Activated CD8-positive, alpha-beta memory T cell treated with anti-CD3 and anti-CD28 coated beads, Interleukin-2, amount 50 U/mL, for 24 hours (primary cell): Measurements from ENCODE around the gene KATNA1.
A peak's percentile ranks its signal among the peaks of the same experiment; 100 is the strongest.

Experiments used
- DNase-seq: peaks from one replicate; pipeline ENCODE4 v3.0.0-alpha.2; 2020; ENCODE audit errors: extremely low read depth

Gene KATNA1

DNA sequence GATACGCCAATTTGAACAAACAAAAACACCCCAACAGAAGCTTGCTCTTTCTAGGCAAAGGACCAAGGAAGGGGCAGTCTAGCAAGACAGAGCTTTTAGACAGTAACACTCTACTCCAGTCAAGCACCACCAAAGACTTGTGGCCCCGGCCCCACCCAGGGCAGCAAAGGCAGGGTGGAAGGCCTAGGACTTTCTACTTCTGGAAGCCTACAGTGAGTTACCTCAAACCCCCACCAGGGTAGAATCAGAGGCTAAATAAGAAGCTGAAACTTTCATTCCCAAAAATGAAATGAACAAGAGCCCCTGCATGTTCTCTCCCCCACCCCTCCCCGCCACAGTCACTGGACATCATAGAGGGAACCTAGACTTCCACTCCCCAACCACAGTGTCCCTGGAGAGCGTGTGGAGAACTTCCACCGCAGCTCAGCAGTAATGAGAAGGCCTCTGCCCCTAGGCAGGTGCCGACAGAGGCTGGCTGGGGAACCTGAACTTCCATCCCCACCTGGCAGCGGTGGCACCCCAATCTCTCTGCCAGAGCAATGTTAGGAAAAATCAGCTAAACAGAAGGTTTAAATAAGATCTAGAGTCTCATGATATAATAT is 40.0 kb downstream of the KATNA1 start:
- DNase-seq, result no peak

DNA sequence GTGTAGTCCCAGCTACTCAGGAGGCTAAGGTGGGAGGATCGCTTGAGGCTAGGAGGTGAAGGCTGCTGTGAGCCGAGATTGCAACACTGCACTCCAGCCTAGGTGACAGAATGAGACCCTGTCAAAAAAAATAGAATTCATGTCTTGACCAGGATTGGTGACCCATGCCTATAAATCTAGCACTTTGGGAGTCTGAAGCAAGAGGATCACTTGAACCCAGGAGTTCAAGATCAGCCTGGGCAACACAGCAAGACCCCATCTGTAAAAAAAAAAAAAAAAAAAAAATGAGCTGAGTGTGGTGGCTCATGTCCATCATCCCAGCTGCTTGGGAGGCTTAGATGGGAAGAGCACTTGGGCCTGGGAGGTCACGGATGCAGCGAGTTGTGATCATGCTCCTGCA is 48.0 kb downstream of the KATNA1 start:
- DNase-seq, result no peak

DNA sequence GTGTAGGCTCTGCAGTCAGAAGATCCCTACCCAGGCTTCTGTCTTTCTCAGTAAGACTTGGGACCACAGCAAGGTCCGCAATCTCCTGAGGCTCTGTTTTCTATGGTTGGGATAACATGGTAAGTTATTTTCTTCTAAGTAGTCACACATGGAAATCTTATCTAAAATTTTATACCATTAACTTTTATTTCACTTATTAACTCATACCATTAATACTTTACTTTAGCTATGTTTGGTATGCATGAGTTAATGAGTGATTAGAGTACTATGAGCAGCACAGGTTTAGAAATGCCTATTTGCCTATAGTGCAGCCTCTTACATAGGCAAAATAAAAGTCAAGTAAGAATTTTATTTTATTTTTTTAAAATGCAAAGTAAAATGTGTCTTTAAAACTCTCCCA is 55.1 kb downstream of the KATNA1 start:
- no peak for DNase-seq

DNA sequence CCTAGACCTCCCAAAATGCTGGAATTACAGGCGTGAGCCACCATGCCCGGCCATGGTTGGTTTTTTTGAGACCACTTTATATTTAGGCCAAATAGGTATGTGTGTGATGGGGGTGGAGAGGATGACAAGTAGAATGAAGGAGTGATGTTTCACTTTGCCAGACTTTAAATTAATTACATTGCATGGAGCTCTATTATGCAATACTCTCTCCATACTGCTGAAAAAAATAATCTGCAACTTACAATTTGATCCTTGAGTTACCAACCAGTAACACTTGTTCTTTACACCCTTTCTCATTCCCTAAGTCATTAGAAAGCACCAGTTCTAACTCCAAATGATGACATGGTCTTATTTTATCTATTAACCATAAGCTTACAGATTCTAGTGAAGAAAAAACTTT is 55.5 kb downstream of the KATNA1 start:
- no peak for DNase-seq

DNA sequence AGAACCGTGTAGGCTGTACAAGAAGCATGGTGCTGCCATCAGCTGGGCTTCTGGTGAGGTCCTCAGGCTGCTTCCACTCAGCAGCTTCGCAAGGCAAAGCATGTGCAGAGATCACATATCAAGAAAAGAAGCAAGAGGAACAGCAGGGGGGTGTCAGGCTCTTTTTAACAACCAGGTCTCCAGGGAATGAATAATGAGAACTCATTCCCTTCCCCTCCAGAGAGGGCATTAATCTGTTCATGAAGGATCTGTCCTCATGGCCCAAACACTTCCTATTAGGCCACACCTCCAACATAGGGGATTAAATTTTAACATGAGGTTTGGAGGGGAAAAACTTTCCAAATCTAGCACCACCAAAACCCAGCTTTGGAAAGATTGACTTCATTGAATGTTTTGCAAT is 62.4 kb downstream of the KATNA1 start:
- no peak for DNase-seq

DNA sequence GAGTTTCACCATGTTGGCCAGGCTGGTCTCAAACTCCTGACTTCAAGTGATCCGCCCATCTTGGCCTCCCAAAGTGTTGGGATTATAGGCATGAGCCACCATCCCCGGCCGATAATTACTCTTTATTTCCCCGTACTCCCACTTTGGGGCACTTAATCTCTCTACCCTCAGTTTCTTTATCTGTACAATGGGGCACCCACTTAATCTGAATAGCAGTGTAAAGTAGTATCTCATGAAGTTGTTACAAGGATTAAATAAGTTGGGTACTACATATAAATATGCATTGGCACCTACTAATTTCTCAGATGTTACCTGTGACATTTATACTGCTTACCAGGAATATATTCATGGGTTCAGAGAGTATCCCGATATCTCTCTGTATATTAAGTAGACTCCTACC is 67.2 kb downstream of the KATNA1 start:
- DNase-seq, result no peak

DNA sequence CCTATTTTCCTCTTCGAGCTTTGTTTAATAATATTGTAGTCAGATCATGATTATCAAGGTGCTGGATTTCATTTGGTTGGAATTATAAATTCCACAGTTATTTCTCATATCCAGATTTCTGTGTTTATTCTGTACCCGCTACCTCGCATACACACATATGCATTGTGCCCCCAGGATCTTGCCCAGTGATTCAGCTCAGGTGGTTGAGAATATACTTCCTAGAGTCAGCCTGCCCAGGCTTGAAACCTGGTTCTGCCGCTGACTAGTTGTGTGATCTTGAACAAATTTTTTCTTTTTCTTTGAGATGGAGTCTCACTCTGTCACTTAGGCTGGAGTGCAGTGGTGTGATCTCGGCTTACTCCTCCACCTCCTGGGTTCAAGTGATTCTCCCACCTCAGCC is 67.6 kb downstream of the KATNA1 start:
- DNase-seq, result no peak

DNA sequence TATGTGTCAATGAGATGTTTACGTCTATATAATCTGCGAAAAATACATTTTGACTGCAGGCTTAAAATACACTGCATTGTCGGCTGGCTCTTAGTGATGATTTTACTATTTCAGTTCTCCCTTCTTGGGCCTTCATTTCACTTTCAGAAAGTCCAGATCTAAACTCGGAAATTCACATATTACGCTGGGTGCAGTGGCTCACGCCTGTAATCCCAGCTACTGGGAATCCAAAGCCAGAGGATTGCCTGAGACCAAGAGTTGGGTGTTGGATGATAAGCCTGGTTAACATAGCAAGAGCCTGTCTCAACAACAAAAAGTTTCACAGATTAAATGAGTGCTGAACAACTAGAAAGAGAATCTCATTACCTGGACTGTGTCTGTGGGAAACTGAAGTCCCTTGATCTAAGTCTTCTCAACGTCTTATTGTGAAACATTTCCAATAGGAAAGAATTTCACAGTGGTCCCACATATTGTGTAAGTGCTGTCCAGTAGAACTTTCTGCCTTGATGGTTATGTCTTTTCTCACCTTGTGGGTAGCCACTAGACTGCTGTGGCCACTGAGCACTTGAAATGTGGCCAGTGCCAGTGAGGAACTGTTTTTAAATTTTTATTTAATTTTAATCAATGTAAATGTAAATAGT is 80.4 kb downstream of the KATNA1 start:
- DNase-seq, result no peak

DNA sequence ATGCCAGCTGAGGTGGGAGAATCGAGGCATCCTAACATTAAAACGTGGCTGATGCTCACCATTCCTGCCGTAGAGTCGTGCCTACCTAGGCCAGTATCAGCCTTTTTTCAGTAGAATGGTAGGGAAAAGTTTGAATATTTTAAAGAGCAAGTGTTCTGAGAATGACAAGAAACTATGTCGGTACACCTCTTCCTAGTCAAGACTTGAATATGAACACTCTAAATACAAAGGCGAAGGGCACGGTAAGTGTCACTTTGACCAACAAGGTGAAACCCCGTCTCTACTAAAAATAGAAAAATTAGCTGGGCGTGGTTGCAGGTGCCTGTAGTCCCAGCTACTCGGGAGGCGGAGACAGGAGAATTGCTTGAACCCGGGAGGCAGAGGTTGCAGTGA is 81.3 kb downstream of the KATNA1 start:
- DNase-seq, result no peak

DNA sequence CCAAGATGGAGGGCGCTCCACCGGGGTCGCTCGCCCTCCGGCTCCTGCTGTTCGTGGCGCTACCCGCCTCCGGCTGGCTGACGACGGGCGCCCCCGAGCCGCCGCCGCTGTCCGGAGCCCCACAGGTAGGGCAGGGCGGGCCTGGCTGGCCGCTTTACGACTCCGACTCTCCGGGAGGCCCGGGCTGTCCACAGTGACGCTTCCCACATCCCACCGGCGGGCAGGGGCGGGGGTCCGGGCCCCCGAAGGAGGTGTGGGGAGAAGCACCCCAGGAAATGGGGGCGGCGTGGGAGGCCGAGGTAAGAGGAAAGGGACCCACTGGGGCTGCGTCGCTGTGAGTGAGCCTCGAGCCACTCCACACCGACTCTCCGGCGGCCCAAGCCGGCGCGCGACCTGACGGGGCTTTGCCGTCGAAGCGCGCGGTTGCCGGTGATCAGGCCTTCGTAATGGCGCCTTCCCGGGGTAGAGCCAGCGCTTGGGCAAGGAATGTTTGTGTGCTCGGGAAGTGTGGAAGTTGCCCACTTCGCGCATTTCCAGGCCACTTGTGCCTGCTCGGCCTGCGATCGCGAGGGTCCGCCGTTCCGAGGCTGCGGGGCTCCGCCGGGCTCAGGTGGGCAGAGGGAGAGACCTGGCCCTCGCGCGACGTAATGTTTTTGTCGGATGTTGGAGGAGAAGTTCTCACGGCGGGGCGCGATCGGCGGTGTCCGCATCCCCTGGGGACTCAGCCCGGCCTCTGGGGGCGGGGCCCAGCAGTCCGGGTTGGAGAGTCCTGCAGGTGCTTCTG is 81.9 kb downstream of the KATNA1 start:
- DNase-seq, result no peak

DNA sequence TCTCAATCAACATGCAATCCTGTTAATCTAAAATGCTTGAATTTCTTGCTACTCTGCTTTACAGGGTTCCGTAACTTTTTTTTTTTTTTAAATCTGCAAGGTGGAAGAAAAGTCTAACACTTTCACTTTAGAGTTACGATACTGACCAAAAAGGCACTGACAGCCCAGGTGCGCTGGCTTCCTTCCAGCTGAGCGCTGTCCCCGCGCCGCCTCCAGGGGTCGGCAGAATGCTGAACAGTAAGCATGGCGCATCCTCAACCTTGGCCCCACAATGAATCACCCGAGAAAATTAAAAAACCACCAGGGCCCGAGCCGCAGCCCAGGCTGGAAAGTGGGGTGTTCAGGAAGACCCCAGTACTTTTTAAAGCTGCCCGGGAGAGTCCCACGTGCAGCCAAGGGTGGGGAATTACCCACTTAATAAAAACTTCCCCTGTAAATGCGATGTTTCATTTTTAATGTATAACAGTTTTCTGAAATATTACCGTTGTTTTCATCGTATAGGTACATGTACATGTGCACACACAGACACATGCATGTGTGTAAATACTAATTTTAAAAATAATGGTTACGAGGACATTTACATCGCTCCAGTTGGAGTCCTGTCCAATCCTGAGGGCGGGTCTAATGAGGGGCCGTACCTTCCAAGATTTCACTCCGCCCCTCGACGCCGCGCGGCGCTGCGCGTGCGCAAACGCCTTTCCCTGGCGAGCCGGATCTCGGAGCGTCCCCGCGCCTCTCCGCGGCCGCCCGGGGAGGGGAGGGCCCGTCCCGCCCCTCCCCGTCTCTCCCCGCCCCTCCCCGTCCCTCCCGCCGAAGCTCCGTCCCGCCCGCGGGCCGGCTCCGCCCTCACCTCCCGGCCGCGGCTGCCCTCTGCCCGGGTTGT is 82.7 kb downstream of the KATNA1 start, which contains the start of gene GINM1:
Gene GINM1 (plus strand): TSS at position 849 of the 883 bp plus-strand sequence. CDS start 40 bp downstream, outside the sequence.
- peak; percentile 79 for DNase-seq

DNA sequence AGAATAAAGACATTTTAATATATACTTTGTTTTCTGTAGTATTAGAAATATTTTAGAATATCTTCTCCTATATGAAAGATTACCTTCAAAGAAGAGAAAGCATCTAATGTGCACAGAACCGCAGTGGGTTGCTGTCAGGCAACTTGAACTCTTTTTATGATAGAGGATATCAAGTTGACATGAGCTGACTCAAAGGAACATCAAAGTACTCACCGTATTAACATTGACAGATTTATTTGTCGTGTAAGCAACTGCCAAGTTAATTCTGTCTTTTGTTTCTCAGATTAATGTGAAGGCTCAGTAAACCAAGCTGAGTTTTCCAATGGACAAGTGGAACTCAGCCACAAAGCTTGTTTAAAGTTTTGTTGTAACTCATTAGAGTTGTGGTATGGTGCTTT is 84.6 kb downstream of the KATNA1 start:
- no peak for DNase-seq

DNA sequence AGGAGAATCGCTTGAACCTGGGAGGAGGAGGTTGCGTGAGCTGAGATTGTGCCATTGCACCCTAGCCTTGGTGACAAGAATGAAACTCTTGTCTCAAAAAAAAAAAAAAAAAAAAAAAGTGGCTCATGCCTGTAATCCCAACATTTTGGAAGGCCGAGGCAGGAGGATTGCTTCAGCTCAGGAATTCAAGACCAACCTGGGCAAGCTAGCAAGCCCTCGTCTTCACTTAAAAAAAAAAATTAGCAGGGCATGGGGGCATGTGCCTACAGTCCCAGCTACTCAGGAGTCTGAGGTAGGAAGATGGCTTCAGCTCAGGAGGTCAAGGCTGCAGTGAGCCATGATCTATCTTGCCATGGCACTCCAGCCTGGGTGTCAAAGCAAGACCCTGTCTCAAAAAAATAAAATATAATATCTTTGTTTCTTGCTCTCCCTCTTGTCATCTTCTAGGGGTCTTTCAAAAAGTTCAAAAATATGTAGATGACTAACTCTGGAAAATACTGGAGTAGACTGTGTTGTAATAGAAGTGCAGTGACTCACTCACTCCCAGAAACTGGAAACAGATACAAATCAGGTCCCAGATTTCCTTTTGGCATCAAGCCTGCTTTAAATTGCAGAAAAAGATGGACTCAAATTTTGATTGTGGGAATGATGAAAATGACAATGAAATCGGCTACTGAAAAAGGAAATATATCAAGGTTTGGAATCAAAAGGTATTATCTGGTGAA is 85.1 kb downstream of the KATNA1 start:
- DNase-seq, result no peak

DNA sequence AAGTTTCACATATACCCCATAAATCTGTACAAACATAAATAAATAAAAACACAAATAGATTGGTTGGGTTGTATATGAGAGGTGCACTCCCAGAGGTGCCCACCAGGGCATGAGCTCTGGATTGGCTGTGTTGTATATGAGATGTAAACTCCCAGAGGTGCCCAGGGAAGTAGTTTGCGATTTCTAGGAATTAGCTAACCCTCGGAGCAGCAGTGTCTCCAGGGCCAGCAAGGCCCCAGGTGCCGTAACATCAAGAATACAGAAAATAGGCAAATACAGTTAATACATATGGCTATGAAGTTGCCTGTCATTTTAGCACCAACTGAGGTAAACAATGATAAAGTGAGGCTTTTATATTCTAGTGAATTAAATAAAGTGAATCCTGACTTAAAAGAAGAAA is 87.8 kb downstream of the KATNA1 start:
- no peak for DNase-seq

DNA sequence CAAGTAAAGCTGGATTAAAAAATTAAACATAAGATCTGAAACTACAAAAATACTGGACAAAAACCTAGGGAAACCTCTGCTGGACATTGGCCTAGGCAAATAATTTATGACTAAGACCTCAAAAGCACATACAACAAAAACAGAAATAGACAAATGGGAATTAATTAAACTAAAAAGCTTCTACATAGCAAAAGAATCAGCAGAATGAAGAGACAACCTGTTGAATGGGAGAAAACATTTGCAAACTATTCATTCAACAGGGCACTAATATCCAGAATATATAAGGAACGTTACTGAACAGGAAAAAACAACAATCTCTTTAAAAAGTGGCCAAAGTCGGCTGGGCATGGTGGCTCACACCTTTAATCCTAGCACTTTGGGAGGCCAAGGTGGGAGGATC is 89.1 kb downstream of the KATNA1 start:
- no peak for DNase-seq

DNA sequence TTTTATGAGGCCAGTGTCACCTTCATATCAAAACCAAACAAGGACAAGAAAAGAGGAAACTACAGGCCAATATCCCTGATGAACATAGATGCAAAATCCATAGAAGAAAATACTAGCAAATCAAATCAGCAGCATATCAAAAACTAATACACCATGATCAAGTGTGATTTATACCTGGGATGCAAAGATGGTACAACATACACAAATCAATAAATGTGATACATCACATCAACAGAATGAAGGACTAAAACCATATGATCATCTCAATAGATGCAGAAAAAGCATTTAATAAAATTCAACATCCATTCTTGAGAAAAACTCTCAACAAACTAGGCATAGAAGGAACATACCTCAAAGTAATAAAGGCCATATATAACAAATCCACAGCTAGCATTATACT is 90.5 kb downstream of the KATNA1 start:
- no peak for DNase-seq

DNA sequence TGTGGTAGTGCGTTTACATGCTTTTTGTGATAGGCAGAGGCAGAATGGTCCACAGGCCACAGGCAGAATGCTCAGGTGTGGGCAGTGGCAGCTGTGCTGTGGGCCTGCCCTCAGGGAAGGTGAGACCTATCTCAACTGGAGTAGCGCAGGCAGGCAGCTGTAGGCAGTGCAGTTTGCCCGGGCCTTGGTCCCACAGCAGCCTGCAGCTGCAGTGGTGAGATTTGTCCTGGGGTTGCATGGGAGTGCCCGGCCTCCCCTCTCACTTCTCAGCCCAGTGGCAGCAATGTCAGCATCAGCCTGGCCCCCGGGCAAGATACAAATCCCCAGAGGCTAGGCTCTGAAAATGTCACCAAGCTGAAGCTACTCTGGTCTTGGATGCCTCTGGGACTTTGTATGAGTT is 96.6 kb downstream of the KATNA1 start:
- no peak for DNase-seq

DNA sequence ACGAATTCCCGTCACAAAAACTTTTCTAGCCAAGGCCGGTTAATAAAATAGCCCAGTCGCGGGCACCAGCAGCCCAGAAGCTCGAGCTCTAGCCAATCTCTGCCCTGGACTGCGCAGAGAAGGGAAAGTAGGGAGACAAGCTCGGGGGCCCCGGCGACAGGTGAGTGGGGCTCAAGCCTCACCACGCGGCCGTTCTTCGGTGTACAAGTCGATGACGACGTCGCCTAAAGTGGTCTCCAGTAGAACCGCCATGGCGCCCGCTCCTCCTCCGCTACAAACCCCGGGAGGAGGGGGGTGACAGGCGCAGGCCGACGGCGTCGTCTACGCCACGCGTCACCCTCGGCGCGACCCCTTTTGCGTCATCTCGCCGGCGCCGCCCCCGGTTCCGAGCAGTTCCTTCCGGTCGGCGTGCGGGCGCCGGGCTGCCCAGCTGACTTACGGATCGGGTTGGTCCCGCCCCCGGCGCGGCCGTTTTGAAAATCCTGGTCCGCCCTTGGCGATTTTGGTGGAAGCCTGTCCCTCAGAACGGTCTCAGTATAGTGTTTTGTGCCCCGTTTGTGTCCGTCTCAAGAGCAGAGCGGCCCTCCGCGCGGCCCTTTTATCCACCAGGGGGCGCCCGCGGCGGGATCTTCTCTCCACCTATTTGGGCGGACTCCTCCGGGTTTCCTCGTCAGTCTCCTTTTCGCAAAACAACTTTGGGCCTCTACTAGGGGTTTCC is 102.6 kb downstream of the KATNA1 start, which contains the start of gene PPIL4:
Gene PPIL4 (minus strand): TSS at position 290 of the 718 bp plus-strand sequence. CDS start 38 bp downstream, at position 252.
- peak; percentile 85 for DNase-seq

DNA sequence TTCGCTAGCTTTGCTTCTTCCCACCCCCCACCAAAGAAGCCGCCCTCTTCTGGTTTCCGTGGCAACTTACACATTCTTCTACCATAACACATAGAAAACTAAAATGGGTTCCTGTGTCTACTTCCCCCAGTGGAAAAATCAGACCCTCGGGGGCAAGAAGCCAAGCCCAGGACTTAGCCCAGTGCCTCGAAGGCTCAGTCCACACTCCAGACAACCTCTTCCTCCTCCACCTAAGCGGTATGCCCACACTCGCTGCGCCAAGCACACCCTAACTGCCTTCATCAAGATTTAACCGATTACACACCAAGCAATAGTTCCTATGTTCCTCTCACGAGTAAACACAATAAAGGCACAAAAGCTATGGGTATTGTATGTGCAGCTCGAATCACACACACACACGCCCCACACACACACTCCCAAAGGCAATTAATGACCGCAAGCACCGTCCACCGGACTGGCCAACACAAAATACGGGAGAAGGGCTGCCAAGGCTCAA is 103.2 kb downstream of the KATNA1 start:
- peak; percentile 21 for DNase-seq
